AG04449 (cell line): ENCODE data around the gene FABP6.

Experiments
- CTCF ChIA-PET: fragments of 350-600 bp; formaldehyde crosslinking; extraction: SDS; loops from one replicate; lab custom pipeline; 2021; ENCODE audit warnings: antibody characterized with exemption; lab: Yijun Ruan, JAX
- POLR2A ChIA-PET: fragments of 400-600, 350-600 bp; formaldehyde crosslinking; extraction: SDS; loops from one replicate; lab custom pipeline; 2020; ENCODE audit warnings: antibody characterized with exemption, inconsistent platforms; lab: Yijun Ruan, JAX
- DNase-seq: peaks from one replicate; pipeline ENCODE4 v3.0.0-alpha.2; 2010; ENCODE audit warnings: low read depth, low spot score
- H3K4me3 ChIP-seq: 2 replicates; pipeline ENCODE4 v1.5.1; 2011; ENCODE audit warnings: low read depth, mild to moderate bottlenecking, control low read depth, low read length
- CTCF ChIP-seq: IDR thresholded peaks from one replicate; pipeline ENCODE4 v1.5.1; 2011; ENCODE audit warnings: mild to moderate bottlenecking, moderate library complexity, low read length, control low read depth, inconsistent platforms; ENCODE audit not compliant: insufficient read depth; ENCODE audit errors: missing control alignments

Gene FABP6

GRCh38 chr5:160230686-160231527, 1.6 kb downstream of the FABP6 start:
- DNase-seq, result peak; percentile 23
- ChIA-PET CTCF (interaction anchor here (0.6 to 1.3 kb wide), 2 partner anchors 30 to 904 kb away, joined by 3 read pairs; no protein-coding TSS in a partner anchor), POLR2A (no interaction called here)
- H3K4me3 ChIP-seq, result no peak overlapping the region
- TF ChIP-seq CTCF, result no peak

GRCh38 chr5:160231783-160232342, 2.6 kb downstream of the FABP6 start:
- ChIA-PET POLR2A (no interaction called here), CTCF (interaction anchor here (1.3 kb wide), 1 partner anchor 31 kb away, joined by 3 read pairs; no protein-coding TSS in a partner anchor)
- TF ChIP-seq CTCF, result no peak
- DNase-seq, result no peak
- no peak overlapping the region for H3K4me3 ChIP-seq

GRCh38 chr5:160233215-160233614, 3.9 kb downstream of the FABP6 start:
- ChIA-PET CTCF (no interaction called here), POLR2A (no interaction called here)
- no peak for DNase-seq
- TF ChIP-seq CTCF, result no peak
- H3K4me3 ChIP-seq, result no peak overlapping the region

- CTCF ChIA-PET, result no interaction called here
Measured at GRCh38 chr5:160235731-160236130, 6.4 kb downstream of the FABP6 start.

GRCh38 chr5:160237571-160238093, 8.3 kb downstream of the FABP6 start:
- H3K4me3 ChIP-seq, result no peak overlapping the region
- CTCF ChIA-PET, result no interaction called here
- no peak for DNase-seq
- no peak for TF ChIP-seq CTCF
- POLR2A ChIA-PET, result no interaction called here

More at GRCh38 chr5:160235731-160236130, 6.4 kb downstream of the FABP6 start:
- TF ChIP-seq CTCF, result no peak
- DNase-seq, result no peak
- POLR2A ChIA-PET, result no interaction called here
- H3K4me3 ChIP-seq, result no peak overlapping the region

GRCh38 chr5:160240350-160240749, 11.0 kb downstream of the FABP6 start:
- ChIA-PET CTCF (interaction anchor here (0.7 to 1.5 kb wide), 3 partner anchors 9 to 42 kb away, joined by 3 to 6 read pairs (median 3); no protein-coding TSS in a partner anchor), POLR2A (no interaction called here)
- no peak overlapping the region for H3K4me3 ChIP-seq
- DNase-seq, result no peak
- TF ChIP-seq CTCF, result no peak
